WI38 (cell line): Measurements from ENCODE around the gene ST6GALNAC5.

ENCODE experiments used
- H3K4me3 ChIP-seq: 2 replicates; pipeline ENCODE4 v1.5.1; 2011; ENCODE audit warnings: low read depth, mild to moderate bottlenecking, control low read depth, low read length
- TF ChIP-seq, protein P1 (sequence below): IDR thresholded peaks from 2 replicates; pipeline ENCODE4 v1.5.1; 2012; ENCODE audit warnings: low read depth, mild to moderate bottlenecking, control low read depth, low read length

Gene ST6GALNAC5

DNA sequence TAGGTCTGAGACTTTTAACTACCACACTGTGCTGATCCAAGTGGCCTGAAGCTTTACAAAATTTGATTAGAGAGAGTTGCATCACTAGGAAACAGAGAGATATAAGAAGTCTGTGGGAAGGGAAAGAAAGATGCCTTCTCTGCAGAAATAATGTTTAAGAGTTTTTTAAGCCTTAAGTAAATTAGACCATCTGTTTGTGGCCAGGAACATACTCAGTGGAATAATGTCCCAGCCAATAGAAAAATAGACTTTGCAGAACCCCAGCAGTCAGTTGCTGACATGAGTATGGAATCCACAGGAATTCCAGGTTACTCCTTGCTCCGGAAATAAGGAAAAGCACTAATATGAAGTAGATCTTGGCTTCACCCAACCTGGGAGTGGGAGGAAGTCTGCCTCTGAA, 144.8 kb downstream of the ST6GALNAC5 start:
- H3K4me3 ChIP-seq = no peak overlapping the region
- TF ChIP-seq, protein P1, sequence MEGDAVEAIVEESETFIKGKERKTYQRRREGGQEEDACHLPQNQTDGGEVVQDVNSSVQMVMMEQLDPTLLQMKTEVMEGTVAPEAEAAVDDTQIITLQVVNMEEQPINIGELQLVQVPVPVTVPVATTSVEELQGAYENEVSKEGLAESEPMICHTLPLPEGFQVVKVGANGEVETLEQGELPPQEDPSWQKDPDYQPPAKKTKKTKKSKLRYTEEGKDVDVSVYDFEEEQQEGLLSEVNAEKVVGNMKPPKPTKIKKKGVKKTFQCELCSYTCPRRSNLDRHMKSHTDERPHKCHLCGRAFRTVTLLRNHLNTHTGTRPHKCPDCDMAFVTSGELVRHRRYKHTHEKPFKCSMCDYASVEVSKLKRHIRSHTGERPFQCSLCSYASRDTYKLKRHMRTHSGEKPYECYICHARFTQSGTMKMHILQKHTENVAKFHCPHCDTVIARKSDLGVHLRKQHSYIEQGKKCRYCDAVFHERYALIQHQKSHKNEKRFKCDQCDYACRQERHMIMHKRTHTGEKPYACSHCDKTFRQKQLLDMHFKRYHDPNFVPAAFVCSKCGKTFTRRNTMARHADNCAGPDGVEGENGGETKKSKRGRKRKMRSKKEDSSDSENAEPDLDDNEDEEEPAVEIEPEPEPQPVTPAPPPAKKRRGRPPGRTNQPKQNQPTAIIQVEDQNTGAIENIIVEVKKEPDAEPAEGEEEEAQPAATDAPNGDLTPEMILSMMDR = no peak

DNA sequence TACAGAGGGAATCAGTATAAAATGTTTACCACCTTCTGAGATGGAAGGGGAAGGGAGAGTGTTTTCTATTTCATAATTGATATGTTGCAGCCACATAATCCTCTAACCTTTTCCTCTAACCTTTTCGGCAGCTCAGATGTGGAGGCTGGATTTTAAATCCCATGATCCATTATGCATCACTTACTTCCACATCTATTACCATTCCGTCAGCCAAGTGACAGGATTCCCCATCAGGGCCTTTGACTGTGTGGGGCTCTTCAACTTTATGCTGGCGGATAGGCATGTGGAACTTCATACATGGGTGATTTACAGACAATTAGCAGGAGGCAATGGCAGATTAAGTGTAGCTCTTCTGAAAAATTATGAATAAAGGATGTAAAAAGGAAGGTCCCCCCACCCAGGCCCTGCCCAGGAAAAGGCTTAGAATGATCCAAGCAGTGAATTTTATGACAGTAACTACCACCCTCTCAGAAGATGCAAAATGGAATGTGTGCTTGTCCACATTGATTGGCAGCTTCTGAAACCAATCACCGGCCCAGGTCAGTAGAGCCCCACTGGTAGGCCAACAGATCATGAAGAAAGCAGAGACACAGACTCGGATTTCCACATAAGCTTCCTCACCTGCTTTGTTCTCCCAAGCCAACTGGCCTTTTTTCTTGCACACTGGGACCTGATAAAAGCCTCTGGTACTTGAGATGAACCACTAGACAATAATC, 147.0 kb downstream of the ST6GALNAC5 start:
- H3K4me3 ChIP-seq = no peak overlapping the region
- TF ChIP-seq, protein P1 = no peak

DNA sequence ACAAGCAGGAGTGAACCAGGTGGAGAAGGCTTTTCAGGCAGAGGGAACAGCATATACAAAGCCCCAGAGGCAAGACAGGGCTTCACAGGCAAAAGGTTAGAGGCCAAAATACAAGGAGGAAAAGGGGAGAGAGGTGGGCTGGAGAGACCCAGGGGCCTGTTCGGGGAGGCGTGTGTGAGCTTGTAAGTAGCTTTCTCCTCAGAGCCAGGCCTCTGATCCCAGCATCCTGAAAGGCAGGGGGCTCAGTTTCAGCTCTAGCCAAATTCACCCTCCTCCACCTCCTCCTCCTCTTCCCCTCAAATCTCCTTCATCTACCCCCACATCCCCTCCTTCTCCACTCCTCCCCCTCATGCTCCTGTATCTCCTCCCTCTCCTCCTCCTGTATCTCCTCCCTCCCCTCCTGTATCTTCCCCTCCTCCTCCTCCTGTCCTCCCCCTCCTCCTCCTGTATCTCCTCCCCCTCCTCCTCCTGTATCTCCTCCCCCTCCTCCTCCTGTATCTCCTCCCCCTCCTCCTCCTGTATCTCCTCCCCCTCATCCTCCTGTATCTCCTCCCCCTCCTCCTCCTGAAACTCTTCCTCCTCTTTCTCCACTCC, 148.6 kb downstream of the ST6GALNAC5 start:
- no peak overlapping the region for H3K4me3 ChIP-seq
- TF ChIP-seq, protein P1 = no peak

DNA sequence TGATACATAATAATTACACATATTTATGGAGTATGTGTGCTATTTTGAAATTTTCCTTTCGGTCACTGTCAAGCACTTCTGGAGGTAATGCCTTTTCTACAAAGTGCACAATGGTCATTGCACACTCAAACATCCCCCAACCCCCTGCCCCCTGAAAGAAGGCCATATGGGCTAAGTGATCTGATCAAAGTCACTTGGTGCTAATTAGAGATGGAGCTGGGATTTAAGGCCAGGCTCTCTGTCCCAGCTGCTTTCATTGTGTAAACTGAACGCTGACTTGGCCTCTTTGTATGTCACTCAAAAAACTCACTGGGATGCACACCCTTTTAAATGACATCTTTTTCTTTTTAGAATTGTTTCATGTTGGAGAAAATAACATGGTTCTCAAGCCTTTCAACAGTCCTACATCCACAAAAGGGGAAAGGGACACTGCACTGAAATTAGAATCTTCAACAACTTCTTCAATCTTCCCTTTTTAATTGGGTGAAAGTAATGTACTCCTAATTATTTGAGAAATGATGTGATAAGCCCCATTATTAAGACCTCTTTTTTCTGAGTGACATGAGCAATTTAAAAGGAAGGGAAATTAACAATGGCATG, 149.2 kb downstream of the ST6GALNAC5 start:
- H3K4me3 ChIP-seq = no peak overlapping the region
- TF ChIP-seq, protein P1 = no peak

DNA sequence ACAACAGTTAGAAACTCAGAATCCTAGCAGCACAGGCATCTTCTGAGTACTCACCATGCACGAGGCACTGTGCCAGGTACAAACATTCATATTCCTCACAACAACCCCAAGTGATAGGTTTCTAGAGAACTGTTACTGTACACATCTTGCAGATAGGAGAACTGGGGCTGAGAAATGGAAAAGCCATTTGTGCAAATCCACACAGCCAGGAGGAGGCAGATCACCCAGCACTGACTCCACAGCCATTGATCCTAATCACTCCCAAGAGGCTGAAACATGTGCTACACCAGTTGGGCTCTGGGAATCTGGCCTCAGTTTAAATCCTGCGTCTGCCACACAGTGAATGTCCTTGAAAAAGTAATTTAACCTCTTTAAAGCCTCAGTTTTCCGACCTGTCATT, 151.0 kb downstream of the ST6GALNAC5 start:
- H3K4me3 ChIP-seq = no peak overlapping the region
- TF ChIP-seq, protein P1 = no peak

DNA sequence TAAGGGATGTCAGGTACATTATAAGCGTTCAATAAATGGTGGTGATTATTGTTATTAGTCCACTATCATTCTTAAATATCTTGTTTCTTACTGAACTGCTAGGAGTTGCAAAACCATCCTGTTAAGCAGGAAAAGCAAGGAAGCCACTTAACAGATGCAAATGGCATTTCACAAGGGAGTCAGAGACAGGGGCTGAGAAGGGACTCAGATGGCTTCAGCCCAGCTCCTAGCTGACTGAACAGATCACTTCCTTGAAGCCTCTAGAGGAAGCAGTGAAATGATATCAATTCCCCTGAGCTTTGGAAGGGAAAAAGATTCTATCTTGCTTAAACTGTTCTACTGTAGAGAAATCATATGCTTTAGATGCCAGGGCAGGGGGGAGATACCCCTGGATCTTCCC, 151.5 kb downstream of the ST6GALNAC5 start:
- H3K4me3 ChIP-seq = no peak overlapping the region
- TF ChIP-seq, protein P1 = no peak

DNA sequence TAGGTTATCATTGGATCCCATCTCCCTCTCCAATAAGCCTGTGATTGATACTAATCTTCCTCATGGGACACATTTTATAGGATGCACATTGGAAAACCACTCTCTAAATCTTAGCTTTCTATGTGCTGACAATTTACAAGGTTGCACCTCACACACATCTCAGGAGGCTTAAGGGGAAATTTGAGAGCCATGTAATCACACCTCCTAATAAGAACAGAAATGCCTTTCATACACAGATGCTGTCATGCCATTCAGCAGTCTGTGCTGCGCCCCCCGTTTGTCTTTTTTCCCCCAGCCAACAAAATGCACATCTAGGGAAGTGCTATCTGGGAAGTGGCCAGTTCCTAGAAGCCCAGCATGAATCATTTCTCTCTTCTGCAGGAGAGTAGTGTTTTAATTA, 154.5 kb downstream of the ST6GALNAC5 start:
- TF ChIP-seq, protein P1 = no peak
- no peak overlapping the region for H3K4me3 ChIP-seq
